Osteoblast (primary cell): ENCODE data around the gene ZNF185. TPM values are rescaled to one million over a fixed set of nuclear protein-coding genes. Genes with fewer than 3 reads are reported as not detected.
A peak's percentile ranks its signal among the peaks of the same experiment; 100 is the strongest.

Source experiments
- DNase-seq: peaks from one replicate; pipeline ENCODE4 v3.0.0; 2011; ENCODE audit warnings: low spot score, mixed read lengths; ENCODE audit not compliant: insufficient read length; ENCODE audit errors: missing footprints
- H2AFZ ChIP-seq: 2 replicates; pipeline ENCODE4 v1.6.0; 2011; ENCODE audit warnings: mild to moderate bottlenecking, low read length
- H3K27ac ChIP-seq: 2 replicates; pipeline ENCODE4 v1.5.1; 2011; ENCODE audit warnings: mild to moderate bottlenecking, low read depth, low read length, moderate library complexity
- H3K27me3 ChIP-seq: 2 replicates; pipeline ENCODE4 v1.6.0; 2012; ENCODE audit warnings: mild to moderate bottlenecking, control low read depth, inconsistent platforms, low read length, moderate library complexity; ENCODE audit not compliant: insufficient read depth
- H3K36me3 ChIP-seq: 2 replicates; pipeline ENCODE4 v1.5.1; 2011; ENCODE audit warnings: mild to moderate bottlenecking, low read length, control low read depth, moderate library complexity; ENCODE audit not compliant: insufficient read depth
- H3K4me1 ChIP-seq: 2 replicates; pipeline ENCODE4 v1.5.1; 2011; ENCODE audit warnings: mild to moderate bottlenecking, low read length, control low read depth, moderate library complexity; ENCODE audit not compliant: insufficient read depth
- H3K4me2 ChIP-seq: 2 replicates; pipeline ENCODE4 v1.6.0; 2011; ENCODE audit warnings: mild to moderate bottlenecking, low read length; ENCODE audit not compliant: insufficient read depth
- H3K4me3 ChIP-seq: fragments of 200-600 bp; sonication (generic); 3 replicates; pipeline ENCODE4 v1.5.1; 2012; ENCODE audit warnings: mild to moderate bottlenecking, low read length, inconsistent platforms; ENCODE audit not compliant: insufficient read depth
- H3K79me2 ChIP-seq: 2 replicates; pipeline ENCODE4 v1.6.0; 2012; ENCODE audit warnings: mild to moderate bottlenecking, low read length, control low read depth, inconsistent platforms; ENCODE audit not compliant: insufficient read depth
- H3K9me3 ChIP-seq: 2 replicates; pipeline ENCODE4 v1.5.1; 2011; ENCODE audit warnings: low read depth, low read length, control low read depth
- H4K20me1 ChIP-seq: 2 replicates; pipeline ENCODE4 v1.6.0; 2012; ENCODE audit warnings: mild to moderate bottlenecking, low read length, control low read depth; ENCODE audit not compliant: insufficient read depth
- total RNA-seq: library from RNA; depleted of rRNA; stranded (reverse); fragments of >200 nt; gene quantifications from 2 replicates; pipeline ENCODE4 v1.2.3, GENCODE V29; 2012
- TF ChIP-seq, protein P1 (sequence below): IDR thresholded peaks from 2 replicates; pipeline ENCODE4 v1.5.1; 2011; ENCODE audit warnings: mild to moderate bottlenecking, low read depth, low read length, moderate library complexity; ENCODE audit errors: extremely low read depth

The ZNF185 gene
- total RNA-seq, 1 donor: 1.1 TPM

DNA sequence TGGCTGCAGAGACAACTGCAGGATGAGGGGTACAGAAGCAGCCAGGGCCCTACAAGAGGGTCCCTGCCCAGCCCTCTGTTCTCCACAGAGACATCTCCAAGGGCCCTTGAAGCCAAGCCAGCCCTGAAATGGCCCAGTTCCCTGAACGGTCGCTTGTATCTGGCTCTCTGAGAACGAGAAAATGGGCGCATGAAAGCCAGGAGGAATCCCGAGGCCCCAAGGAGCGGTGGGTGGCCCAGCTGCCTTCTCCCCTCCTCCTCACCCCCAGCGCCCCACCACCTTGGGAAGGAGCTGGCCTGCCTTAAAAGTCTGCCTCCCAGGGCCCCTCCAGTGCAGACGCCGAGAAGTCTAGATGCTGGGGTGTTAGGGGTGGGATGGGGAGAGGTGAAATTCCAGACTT is 5.7 kb downstream of the ZNF185 start:
- H3K4me2 ChIP-seq: no peak overlapping the region
- TF ChIP-seq, protein P1, sequence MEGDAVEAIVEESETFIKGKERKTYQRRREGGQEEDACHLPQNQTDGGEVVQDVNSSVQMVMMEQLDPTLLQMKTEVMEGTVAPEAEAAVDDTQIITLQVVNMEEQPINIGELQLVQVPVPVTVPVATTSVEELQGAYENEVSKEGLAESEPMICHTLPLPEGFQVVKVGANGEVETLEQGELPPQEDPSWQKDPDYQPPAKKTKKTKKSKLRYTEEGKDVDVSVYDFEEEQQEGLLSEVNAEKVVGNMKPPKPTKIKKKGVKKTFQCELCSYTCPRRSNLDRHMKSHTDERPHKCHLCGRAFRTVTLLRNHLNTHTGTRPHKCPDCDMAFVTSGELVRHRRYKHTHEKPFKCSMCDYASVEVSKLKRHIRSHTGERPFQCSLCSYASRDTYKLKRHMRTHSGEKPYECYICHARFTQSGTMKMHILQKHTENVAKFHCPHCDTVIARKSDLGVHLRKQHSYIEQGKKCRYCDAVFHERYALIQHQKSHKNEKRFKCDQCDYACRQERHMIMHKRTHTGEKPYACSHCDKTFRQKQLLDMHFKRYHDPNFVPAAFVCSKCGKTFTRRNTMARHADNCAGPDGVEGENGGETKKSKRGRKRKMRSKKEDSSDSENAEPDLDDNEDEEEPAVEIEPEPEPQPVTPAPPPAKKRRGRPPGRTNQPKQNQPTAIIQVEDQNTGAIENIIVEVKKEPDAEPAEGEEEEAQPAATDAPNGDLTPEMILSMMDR: no peak
- H3K36me3 ChIP-seq: no peaks in the 10 kb centered on the region
- H4K20me1 ChIP-seq: no peaks in the 10 kb centered on the region
- no peaks in the 10 kb centered on the region for H3K9me3 ChIP-seq
- H3K27ac ChIP-seq: peak overlapping the region; percentile 15
- no peak overlapping the region for H3K4me3 ChIP-seq
- H2AFZ ChIP-seq: no peak overlapping the region
- H3K27me3 ChIP-seq: no peaks in the 10 kb centered on the region
- peaks cover 30% of the 10 kb centered on the region for H3K4me1 ChIP-seq
- peak; percentile 54 for DNase-seq
- no peaks in the 10 kb centered on the region for H3K79me2 ChIP-seq

DNA sequence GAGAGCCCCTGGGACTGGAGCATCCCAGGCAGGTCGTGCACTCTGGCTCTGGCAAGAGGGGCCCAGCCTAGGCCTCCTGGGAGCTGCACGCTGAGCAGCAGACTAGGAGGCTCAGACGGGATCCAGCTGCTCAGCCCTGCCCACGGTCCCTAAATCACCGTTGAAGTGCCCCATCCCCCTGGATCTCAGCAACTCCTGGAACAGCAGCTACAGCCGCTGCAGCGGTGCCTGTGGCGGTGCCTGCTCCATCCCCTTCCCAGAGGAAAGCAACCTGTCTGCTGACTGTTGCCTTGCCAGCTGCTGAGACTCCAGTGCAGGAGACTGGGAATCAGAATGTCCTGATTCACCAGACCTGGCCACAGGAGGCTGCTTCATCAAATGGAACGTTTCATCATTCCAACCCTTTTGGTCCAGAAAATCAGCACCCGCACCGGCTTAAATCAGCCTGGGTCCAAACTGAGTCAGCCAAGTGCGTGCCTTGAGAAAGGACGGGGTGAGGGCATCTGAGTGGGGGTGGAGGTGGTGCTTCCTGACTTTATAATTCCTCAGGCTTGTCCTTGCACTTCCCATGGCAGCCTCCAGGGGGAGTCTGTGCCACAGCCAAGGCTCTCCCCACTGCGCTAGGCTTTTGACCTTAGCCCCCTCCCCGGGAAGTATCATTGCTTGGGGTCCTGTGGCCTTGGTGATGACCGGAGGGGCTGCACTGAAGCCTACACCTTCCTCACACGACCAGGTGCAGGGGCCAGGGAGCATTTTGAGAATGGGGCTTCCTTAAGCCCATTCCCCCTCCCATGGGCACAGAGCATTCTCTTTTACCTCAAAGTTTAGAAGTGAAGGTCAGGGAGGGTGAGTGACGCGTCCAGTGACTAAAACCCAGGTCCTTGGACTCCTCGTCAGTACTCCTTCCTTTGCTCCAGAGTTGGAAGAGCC is 6.5 kb downstream of the ZNF185 start:
- no peaks in the 10 kb centered on the region for H3K79me2 ChIP-seq
- no peaks in the 10 kb centered on the region for H3K27me3 ChIP-seq
- peak overlapping the region; percentile 68 for H2AFZ ChIP-seq
- H4K20me1 ChIP-seq: no peaks in the 10 kb centered on the region
- H3K27ac ChIP-seq: peak overlapping the region; percentile 15
- H3K36me3 ChIP-seq: no peaks in the 10 kb centered on the region
- TF ChIP-seq, protein P1: peak; percentile 79
- no peak overlapping the region for H3K4me2 ChIP-seq
- peaks cover 30% of the 10 kb centered on the region for H3K4me1 ChIP-seq
- no peaks in the 10 kb centered on the region for H3K9me3 ChIP-seq
- H3K4me3 ChIP-seq: no peak overlapping the region
- peak; percentile 95 for DNase-seq

DNA sequence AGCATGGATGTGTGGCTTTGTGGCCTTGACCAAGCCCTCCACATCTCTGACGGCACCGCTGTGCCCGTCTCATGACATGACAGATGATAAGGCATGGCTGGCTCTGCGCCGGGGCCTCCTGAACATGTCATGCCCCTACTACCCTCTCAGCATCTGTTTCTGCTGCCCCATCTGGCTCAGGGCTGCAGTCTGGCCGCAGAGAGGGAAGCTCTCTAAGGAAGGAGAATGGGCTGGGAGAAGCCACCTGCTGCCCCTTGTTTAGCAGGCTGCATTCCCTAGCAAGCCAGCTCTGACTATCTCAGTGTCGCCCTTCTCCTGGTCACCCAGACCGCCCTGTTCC is 7.2 kb downstream of the ZNF185 start:
- H3K4me2 ChIP-seq: no peak overlapping the region
- H3K4me3 ChIP-seq: no peak overlapping the region
- no peaks in the 10 kb centered on the region for H4K20me1 ChIP-seq
- H3K27ac ChIP-seq: no peak overlapping the region
- no peaks in the 10 kb centered on the region for H3K79me2 ChIP-seq
- no peaks in the 10 kb centered on the region for H3K27me3 ChIP-seq
- no peaks in the 10 kb centered on the region for H3K9me3 ChIP-seq
- TF ChIP-seq, protein P1: no peak
- H3K36me3 ChIP-seq: no peaks in the 10 kb centered on the region
- peak; percentile 56 for DNase-seq
- no peak overlapping the region for H2AFZ ChIP-seq
- H3K4me1 ChIP-seq: peaks cover 30% of the 10 kb centered on the region

DNA sequence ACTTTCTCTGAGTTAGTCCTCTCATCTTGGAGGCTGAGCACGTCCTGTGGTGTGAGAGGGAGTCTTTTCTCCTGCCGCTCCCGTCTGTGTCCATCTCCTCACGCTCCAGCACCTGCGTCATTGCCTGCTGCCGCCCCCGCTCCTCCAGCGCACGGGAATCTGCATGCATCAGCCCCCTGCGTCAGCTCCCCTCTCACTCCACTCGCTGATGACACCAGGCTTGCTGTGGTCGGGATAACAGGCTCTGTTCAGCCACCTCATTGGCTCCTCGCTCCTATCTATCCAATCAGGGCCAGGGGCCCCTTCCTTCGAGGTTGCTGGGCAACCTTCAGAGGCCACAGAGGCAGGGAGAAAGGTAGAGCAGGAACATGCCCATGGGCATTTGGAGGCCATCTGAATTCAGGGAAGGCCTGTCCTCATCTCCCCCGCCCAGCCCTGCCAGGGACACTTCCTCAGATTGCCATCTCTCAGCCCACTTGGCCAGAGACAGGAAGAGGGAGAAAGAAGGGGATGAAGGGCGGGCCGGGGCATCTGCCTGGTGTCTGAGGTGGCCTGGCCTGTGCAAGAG is 9.3 kb downstream of the ZNF185 start:
- H3K27me3 ChIP-seq: no peaks in the 10 kb centered on the region
- H3K4me1 ChIP-seq: peaks cover 19% of the 10 kb centered on the region
- no peaks in the 10 kb centered on the region for H3K79me2 ChIP-seq
- TF ChIP-seq, protein P1: no peak
- H3K9me3 ChIP-seq: no peaks in the 10 kb centered on the region
- H3K27ac ChIP-seq: no peak overlapping the region
- peaks cover 3% of the 10 kb centered on the region for H4K20me1 ChIP-seq
- no peak overlapping the region for H2AFZ ChIP-seq
- DNase-seq: peak; percentile 55
- no peaks in the 10 kb centered on the region for H3K36me3 ChIP-seq
- H3K4me3 ChIP-seq: no peak overlapping the region
- H3K4me2 ChIP-seq: no peak overlapping the region
